ENCODE measurements around the gene CRYBG2.

- TF ChIP-seq POLR2A (IDR thresholded peaks at IDR 0.05) (no peak), CTCF (IDR thresholded peaks at IDR 0.05) (no peak)
These were observed 14.1 kb upstream of the CRYBG2 start for GRCh38 chr1:26368006-26368405.

Measured in vagina (tissue), 2 donors.